ENCODE measurements around the gene NIT2. TPM values are rescaled to one million over a fixed set of nuclear protein-coding genes. Genes with fewer than 3 reads are reported as not detected.

The NIT2 gene
- polyA plus RNA-seq, 1 donor from 2014 or later: 17.2 TPM

- no peak overlapping the region for H3K4me2 ChIP-seq (ENCODE audit: low read length)
- peaks cover 5% of the 10 kb centered on the region for H3K9me3 ChIP-seq (ENCODE audit: low read length)
- no peaks in the 10 kb centered on the region for H3K9me2 ChIP-seq (ENCODE audit: insufficient read depth, low read length)
- TF ChIP-seq POLR2AphosphoS5 (IDR thresholded peaks at IDR 0.05) (no peak), EZH2 (IDR thresholded peaks at IDR 0.05; ENCODE audit: borderline replicate concordance, insufficient read depth, low read length, poor library complexity, severe bottlenecking) (no peak), SMC3 (conservative IDR thresholded peaks at IDR 0.05; ENCODE audit: poor library complexity) (no peak), EP300 (conservative IDR thresholded peaks at IDR 0.05; ENCODE audit: poor library complexity, severe bottlenecking) (no peak), MXI1 (conservative IDR thresholded peaks at IDR 0.05; ENCODE audit: poor library complexity, severe bottlenecking) (no peak)
- peaks cover 11% of the 10 kb centered on the region for H3K36me3 ChIP-seq (ENCODE audit: insufficient read depth, low read length)
- no peaks in the 10 kb centered on the region for H3F3A ChIP-seq (ENCODE audit: insufficient read depth, low read length, poor library complexity, severe bottlenecking)
- H3K9ac ChIP-seq (ENCODE audit: low read length): no peak overlapping the region
- no peaks in the 10 kb centered on the region for H3K79me2 ChIP-seq (replicated peaks; ENCODE audit: insufficient read depth, low read length)
- H3K27ac ChIP-seq (ENCODE audit: low read length): no peak overlapping the region
- H3K4me3 ChIP-seq (ENCODE audit: low read length): no peak overlapping the region
- no peaks in the 10 kb centered on the region for H4K20me1 ChIP-seq (ENCODE audit: insufficient read depth)
- no peaks in the 10 kb centered on the region for H3K27me3 ChIP-seq (ENCODE audit: insufficient read depth, low read depth, low read length)
- H2AFZ ChIP-seq (ENCODE audit: low read depth, low read length): no peak overlapping the region
Observed at GRCh38 chr3:100358413-100358812, 23.9 kb downstream of the NIT2 start.

GRCh38 chr3:100359035-100359434 is 24.5 kb downstream of the NIT2 start:
- no peaks in the 10 kb centered on the region for H3K9me2 ChIP-seq (ENCODE audit: insufficient read depth, low read length)
- H3F3A ChIP-seq (ENCODE audit: insufficient read depth, low read length, poor library complexity, severe bottlenecking): no peaks in the 10 kb centered on the region
- TF ChIP-seq EP300 (conservative IDR thresholded peaks at IDR 0.05; ENCODE audit: poor library complexity, severe bottlenecking): no peak
- TF ChIP-seq EZH2 (IDR thresholded peaks at IDR 0.05; ENCODE audit: borderline replicate concordance, insufficient read depth, low read length, poor library complexity, severe bottlenecking): no peak
- no peak for TF ChIP-seq MXI1 (conservative IDR thresholded peaks at IDR 0.05; ENCODE audit: poor library complexity, severe bottlenecking)
- no peak for TF ChIP-seq REST (IDR thresholded peaks at IDR 0.05; ENCODE audit: borderline replicate concordance)
- TF ChIP-seq CTCF (IDR thresholded peaks at IDR 0.05; ENCODE audit: poor library complexity, severe bottlenecking): no peak
- TF ChIP-seq SMC3 (conservative IDR thresholded peaks at IDR 0.05; ENCODE audit: poor library complexity): no peak
- no peak for TF ChIP-seq RAD21 (conservative IDR thresholded peaks at IDR 0.05)
- no peak for TF ChIP-seq TAF1 (IDR thresholded peaks at IDR 0.05; ENCODE audit: low read depth)
- TF ChIP-seq POLR2AphosphoS5 (IDR thresholded peaks at IDR 0.05): no peak
- no peaks in the 10 kb centered on the region for H3K79me2 ChIP-seq (replicated peaks; ENCODE audit: insufficient read depth, low read length)
- no peaks in the 10 kb centered on the region for H4K20me1 ChIP-seq (ENCODE audit: insufficient read depth)
- no peaks in the 10 kb centered on the region for H3K27me3 ChIP-seq (ENCODE audit: insufficient read depth, low read depth, low read length)
- H3K9ac ChIP-seq (ENCODE audit: low read length): no peak overlapping the region
- H3K36me3 ChIP-seq (ENCODE audit: insufficient read depth, low read length): peaks cover 11% of the 10 kb centered on the region
- no peak overlapping the region for H2AFZ ChIP-seq (ENCODE audit: low read depth, low read length)
- peaks cover 5% of the 10 kb centered on the region for H3K9me3 ChIP-seq (ENCODE audit: low read length)
- H3K27ac ChIP-seq (ENCODE audit: low read length): no peak overlapping the region
- H3K4me3 ChIP-seq (ENCODE audit: low read length): no peak overlapping the region
- no peak overlapping the region for H3K4me2 ChIP-seq (ENCODE audit: low read length)
